GM12874 (cell line): ENCODE measurements around the gene HOXD11.

ENCODE experiments used
- TF ChIP-seq, protein P1 (sequence below): IDR thresholded peaks from 2 replicates; pipeline ENCODE4 v1.5.1; 2011; ENCODE audit warnings: low read depth, mild to moderate bottlenecking, control low read depth, low read length, moderate library complexity; ENCODE audit not compliant: insufficient read depth

Gene HOXD11

DNA sequence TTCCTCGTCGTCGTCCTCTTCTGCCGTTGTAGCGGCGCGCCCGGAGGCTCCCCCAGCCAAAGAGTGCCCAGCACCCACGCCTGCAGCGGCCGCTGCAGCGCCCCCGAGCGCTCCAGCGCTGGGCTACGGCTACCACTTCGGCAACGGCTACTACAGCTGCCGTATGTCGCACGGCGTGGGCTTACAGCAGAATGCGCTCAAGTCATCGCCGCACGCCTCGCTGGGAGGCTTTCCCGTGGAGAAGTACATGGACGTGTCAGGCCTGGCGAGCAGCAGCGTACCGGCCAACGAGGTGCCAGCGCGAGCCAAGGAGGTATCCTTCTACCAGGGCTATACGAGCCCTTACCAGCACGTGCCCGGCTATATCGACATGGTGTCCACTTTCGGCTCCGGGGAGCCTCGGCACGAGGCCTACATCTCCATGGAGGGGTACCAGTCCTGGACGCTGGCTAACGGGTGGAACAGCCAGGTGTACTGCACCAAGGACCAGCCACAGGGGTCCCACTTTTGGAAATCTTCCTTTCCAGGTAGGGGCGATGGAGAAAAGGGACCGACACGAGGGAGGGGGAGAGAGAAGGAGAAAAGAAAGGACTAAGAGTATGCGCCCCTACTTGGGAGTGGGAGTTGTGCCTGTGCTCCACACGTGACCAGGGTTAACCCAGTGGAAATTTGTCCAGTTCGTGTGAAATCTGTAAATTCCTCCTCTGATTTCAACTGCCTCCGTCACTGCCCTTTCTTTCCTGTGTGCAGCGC lies 13.8 kb upstream of the HOXD11 start:
- TF ChIP-seq, protein P1, sequence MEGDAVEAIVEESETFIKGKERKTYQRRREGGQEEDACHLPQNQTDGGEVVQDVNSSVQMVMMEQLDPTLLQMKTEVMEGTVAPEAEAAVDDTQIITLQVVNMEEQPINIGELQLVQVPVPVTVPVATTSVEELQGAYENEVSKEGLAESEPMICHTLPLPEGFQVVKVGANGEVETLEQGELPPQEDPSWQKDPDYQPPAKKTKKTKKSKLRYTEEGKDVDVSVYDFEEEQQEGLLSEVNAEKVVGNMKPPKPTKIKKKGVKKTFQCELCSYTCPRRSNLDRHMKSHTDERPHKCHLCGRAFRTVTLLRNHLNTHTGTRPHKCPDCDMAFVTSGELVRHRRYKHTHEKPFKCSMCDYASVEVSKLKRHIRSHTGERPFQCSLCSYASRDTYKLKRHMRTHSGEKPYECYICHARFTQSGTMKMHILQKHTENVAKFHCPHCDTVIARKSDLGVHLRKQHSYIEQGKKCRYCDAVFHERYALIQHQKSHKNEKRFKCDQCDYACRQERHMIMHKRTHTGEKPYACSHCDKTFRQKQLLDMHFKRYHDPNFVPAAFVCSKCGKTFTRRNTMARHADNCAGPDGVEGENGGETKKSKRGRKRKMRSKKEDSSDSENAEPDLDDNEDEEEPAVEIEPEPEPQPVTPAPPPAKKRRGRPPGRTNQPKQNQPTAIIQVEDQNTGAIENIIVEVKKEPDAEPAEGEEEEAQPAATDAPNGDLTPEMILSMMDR = no peak

DNA sequence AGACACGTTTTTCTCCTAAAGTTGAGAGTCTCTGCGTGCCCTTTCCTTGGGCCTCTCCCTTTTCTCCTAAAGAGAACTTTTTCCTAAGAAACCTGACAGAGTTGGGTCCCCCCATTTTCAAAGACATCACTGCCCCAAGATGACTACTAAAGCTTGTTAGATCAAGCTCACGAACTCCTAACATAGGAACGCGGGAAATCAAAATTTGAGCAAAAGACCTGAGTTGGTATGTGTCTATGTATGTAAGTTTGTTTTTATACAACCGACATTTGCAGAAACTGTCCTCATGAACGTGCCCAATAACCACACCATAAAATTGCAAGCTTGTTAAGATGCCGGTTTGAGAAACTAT lies 13.2 kb upstream of the HOXD11 start:
- TF ChIP-seq, protein P1 = no peak

DNA sequence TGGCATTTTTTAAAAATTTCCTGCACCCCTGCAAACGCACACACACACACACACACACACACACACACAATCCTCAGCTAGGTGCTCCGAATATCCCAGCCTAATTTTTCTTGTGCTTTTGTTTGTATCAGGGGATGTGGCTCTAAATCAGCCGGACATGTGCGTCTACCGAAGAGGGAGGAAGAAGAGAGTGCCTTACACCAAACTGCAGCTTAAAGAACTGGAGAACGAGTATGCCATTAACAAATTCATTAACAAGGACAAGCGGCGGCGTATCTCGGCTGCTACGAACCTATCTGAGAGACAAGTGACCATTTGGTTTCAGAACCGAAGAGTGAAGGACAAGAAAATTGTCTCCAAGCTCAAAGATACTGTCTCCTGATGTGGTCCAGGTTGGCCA lies 12.7 kb upstream of the HOXD11 start:
- TF ChIP-seq, protein P1 = no peak

DNA sequence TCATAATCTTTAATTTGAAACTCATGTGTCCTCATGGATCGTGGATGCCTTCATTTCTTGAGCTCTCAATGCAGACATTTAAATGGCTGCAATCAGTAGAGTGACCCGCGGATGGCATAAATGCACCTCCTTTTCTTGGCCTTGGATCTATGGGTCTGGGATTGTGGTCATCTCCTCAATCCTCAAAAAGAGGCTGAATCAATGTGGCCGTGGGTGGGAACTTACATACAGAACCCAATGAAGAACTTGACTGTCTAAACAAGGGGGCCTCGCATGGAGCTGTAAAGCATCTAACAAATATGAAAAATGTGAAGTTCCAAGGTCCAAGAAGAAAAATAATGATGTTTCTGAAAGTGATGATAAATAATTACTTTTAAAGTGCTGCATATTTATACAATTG lies 11.7 kb upstream of the HOXD11 start:
- TF ChIP-seq, protein P1 = no peak

DNA sequence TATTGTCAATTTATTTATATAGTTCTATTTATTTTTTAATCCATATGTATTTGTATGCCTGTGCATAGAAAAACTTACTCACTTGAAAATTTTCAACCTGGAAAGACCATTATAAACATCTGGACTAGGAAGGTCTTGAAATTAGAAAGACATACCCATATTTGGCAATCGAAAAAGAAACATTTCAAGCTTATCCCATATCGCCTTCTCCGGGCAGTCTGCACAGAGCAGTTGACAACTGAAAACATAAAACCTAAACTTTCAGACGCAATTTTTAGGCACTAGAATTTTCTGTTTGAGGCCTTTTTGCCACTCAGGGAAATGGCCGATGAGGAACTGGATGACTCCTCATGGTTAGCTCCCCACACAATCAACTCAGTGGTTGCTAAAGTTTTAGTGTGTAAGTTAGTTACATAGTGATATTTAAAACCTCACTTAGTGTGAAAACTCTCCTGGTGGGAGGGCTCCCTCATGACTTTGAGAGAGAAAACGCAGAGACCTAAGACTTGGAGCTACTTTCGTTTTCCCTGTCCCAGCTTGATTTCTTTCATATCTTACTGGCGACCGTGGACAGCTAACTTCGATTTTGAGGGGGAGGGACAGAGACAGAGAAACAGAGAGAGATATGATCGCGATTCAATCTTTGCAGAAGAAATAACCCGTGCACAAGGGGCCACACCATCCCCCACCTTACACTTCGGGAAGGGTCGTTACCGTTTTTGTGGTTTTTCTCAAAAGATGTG lies 10.7 kb upstream of the HOXD11 start:
- TF ChIP-seq, protein P1 = no peak

DNA sequence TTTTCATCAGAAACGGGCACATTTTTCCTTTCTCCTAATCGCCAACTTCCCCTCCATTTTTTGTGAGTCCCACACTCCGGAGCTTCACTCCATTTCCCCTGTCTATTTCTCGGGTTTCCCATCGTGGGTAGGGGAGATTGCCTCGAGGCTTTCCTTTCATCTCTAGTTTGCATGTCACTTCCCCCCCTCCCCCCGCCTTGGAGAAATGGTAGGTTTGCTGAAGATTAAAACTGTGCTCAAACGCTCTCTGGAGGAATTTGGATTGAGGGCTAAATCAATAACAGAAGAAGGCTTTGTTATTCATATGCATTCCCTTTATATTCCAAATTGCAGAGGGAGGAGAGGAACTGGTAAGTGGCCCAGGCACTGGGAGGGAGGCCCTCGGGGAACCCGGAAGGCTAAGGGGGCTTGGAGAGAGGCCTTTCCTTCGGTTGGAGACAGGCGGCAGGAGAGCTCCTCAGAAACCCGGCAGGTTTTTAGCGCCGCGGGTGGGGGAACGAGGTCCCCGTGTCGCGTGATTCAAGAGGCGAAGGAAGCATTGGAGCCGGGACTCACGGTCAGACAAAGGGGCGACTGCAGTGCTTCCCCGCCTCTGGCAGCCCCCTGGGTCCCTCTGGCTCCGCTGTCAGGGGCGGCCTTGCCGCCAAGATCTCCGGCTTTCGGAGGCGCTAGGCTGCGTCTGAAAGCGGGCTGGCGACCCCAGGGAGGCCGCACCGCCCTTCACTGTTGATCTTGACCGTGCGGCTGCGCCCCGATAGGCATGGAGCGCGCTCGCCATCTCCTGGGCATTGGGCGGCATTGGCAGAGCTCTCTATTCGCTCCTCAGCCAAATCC lies 9.9 kb upstream of the HOXD11 start:
- TF ChIP-seq, protein P1 = peak; percentile 92

DNA sequence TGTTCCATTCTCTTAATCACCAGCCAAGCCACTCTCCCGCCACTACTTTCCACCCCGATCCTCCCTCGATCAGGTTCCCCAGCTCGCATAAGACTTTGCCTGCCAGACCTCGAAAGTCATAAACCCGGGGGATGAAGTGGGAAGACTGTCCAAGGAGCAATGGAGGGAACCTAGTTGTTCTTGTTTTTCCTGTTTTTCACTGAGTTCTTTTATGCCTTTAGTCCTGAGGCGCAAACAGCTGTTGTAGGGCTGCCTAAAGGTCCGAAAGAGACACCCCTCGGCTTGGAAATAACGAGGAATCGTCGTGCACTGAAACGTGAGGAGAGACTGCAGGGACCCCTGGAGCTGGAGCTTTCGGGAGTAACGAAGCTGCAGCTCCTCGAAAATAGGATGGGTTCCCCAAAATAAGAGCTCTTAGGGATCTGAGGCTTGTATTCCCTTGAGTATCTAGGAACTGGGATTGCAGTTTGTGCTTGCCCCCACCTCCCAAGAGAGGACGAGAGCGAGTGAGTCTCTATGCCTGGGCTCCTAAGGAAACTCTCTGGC lies 9.2 kb upstream of the HOXD11 start:
- TF ChIP-seq, protein P1 = no peak
